IPS-18a (cell line): ENCODE measurements around the gene INMT.

ENCODE experiments used
- H3K27ac ChIP-seq: one replicate; pipeline ENCODE4 v1.5.1; 2013; ENCODE audit warnings: low read length
- H3K27me3 ChIP-seq: one replicate; pipeline ENCODE4 v1.6.1; 2013; ENCODE audit warnings: mild to moderate bottlenecking, low read length; ENCODE audit not compliant: control insufficient read depth, insufficient read depth
- H3K36me3 ChIP-seq: one replicate; pipeline ENCODE4 v1.6.1; 2013; ENCODE audit warnings: low read depth, low read length; ENCODE audit not compliant: control insufficient read depth
- H3K4me1 ChIP-seq: one replicate; pipeline ENCODE4 v1.6.1; 2013; ENCODE audit warnings: low read depth, low read length; ENCODE audit not compliant: control insufficient read depth
- H3K4me3 ChIP-seq: one replicate; pipeline ENCODE4 v1.5.1; 2013; ENCODE audit warnings: low read length
- H3K9ac ChIP-seq: one replicate; pipeline ENCODE4 v1.6.1; 2013; ENCODE audit warnings: mild to moderate bottlenecking, low read length, moderate library complexity
- H3K9me3 ChIP-seq: one replicate; pipeline ENCODE4 v1.6.1; 2013; ENCODE audit warnings: low read depth, low read length; ENCODE audit not compliant: control insufficient read depth

INMT gene

GRCh38 chr7:30739691-30740090 is 12.2 kb upstream of the INMT start:
- no peaks in the 10 kb centered on the region for H3K27me3 ChIP-seq
- H3K4me3 ChIP-seq, result no peak overlapping the region
- H3K9ac ChIP-seq, result no peak overlapping the region
- no peaks in the 10 kb centered on the region for H3K36me3 ChIP-seq
- no peaks in the 10 kb centered on the region for H3K9me3 ChIP-seq
- no peak overlapping the region for H3K27ac ChIP-seq
- H3K4me1 ChIP-seq, result peaks cover 2% of the 10 kb centered on the region

- Histone ChIP-seq H3K4me3 (no peak overlapping the region), H3K27me3 (no peaks in the 10 kb centered on the region), H3K4me1 (peaks cover 2% of the 10 kb centered on the region), H3K27ac (no peak overlapping the region), H3K9ac (no peak overlapping the region), H3K36me3 (no peaks in the 10 kb centered on the region), H3K9me3 (no peaks in the 10 kb centered on the region)
These were observed 11.3 kb upstream of the INMT start for GRCh38 chr7:30740417-30741181.

- Histone ChIP-seq H3K4me3 (no peak overlapping the region), H3K27ac (no peak overlapping the region), H3K9ac (no peak overlapping the region)
These were observed 10.6 kb upstream of the INMT start for GRCh38 chr7:30741289-30741688.

GRCh38 chr7:30743371-30744074 is 8.4 kb upstream of the INMT start:
- peaks cover 2% of the 10 kb centered on the region for H3K4me1 ChIP-seq
- H3K9ac ChIP-seq, result no peak overlapping the region
- H3K27me3 ChIP-seq, result no peaks in the 10 kb centered on the region
- no peak overlapping the region for H3K4me3 ChIP-seq
- H3K27ac ChIP-seq, result no peak overlapping the region
- H3K36me3 ChIP-seq, result no peaks in the 10 kb centered on the region
- no peaks in the 10 kb centered on the region for H3K9me3 ChIP-seq

More at GRCh38 chr7:30741289-30741688, 10.6 kb upstream of the INMT start:
- no peaks in the 10 kb centered on the region for H3K27me3 ChIP-seq
- peaks cover 2% of the 10 kb centered on the region for H3K4me1 ChIP-seq
- H3K9me3 ChIP-seq, result no peaks in the 10 kb centered on the region
- H3K36me3 ChIP-seq, result no peaks in the 10 kb centered on the region

GRCh38 chr7:30744075-30744417 is 7.9 kb upstream of the INMT start:
- Histone ChIP-seq H3K9ac (no peak overlapping the region), H3K4me3 (no peak overlapping the region), H3K4me1 (peaks cover 2% of the 10 kb centered on the region), H3K27me3 (no peaks in the 10 kb centered on the region), H3K36me3 (no peaks in the 10 kb centered on the region), H3K9me3 (no peaks in the 10 kb centered on the region), H3K27ac (no peak overlapping the region)

GRCh38 chr7:30745261-30745941 is 6.5 kb upstream of the INMT start:
- H3K36me3 ChIP-seq, result no peaks in the 10 kb centered on the region
- no peaks in the 10 kb centered on the region for H3K4me1 ChIP-seq
- no peaks in the 10 kb centered on the region for H3K9me3 ChIP-seq

GRCh38 chr7:30750010-30750409 is 1.9 kb upstream of the INMT start:
- H3K27ac ChIP-seq, result no peak overlapping the region
- no peaks in the 10 kb centered on the region for H3K27me3 ChIP-seq
- no peaks in the 10 kb centered on the region for H3K9me3 ChIP-seq
- H3K4me1 ChIP-seq, result no peaks in the 10 kb centered on the region
- H3K4me3 ChIP-seq, result no peak overlapping the region
- no peaks in the 10 kb centered on the region for H3K36me3 ChIP-seq
- no peak overlapping the region for H3K9ac ChIP-seq

More at GRCh38 chr7:30745261-30745941, 6.5 kb upstream of the INMT start:
- no peak overlapping the region for H3K9ac ChIP-seq
- no peak overlapping the region for H3K27ac ChIP-seq
- H3K4me3 ChIP-seq, result no peak overlapping the region
- H3K27me3 ChIP-seq, result no peaks in the 10 kb centered on the region

GRCh38 chr7:30750683-30751650 is 968 bp upstream of the INMT start:
- Histone ChIP-seq H3K4me3 (no peak overlapping the region), H3K4me1 (no peaks in the 10 kb centered on the region), H3K36me3 (no peaks in the 10 kb centered on the region), H3K9ac (no peak overlapping the region), H3K27ac (no peak overlapping the region), H3K27me3 (no peaks in the 10 kb centered on the region), H3K9me3 (no peaks in the 10 kb centered on the region)

GRCh38 chr7:30752484-30752883 is 549 bp downstream of the INMT start:
- Histone ChIP-seq H3K4me1 (no peaks in the 10 kb centered on the region), H3K36me3 (no peaks in the 10 kb centered on the region), H3K9me3 (no peaks in the 10 kb centered on the region), H3K9ac (no peak overlapping the region), H3K4me3 (no peak overlapping the region), H3K27me3 (no peaks in the 10 kb centered on the region), H3K27ac (no peak overlapping the region)

- Histone ChIP-seq H3K4me1 (no peaks in the 10 kb centered on the region), H3K9ac (no peak overlapping the region), H3K9me3 (no peaks in the 10 kb centered on the region), H3K36me3 (no peaks in the 10 kb centered on the region), H3K27me3 (no peaks in the 10 kb centered on the region), H3K4me3 (no peak overlapping the region), H3K27ac (no peak overlapping the region)
These were observed 1.0 kb downstream of the INMT start for GRCh38 chr7:30752979-30753378.

GRCh38 chr7:30754315-30754877 is 2.5 kb downstream of the INMT start:
- Histone ChIP-seq H3K9me3 (no peaks in the 10 kb centered on the region), H3K4me3 (no peak overlapping the region), H3K27ac (no peak overlapping the region), H3K4me1 (no peaks in the 10 kb centered on the region), H3K36me3 (no peaks in the 10 kb centered on the region), H3K9ac (no peak overlapping the region), H3K27me3 (no peaks in the 10 kb centered on the region)
